Measurements from ENCODE around the gene FXYD4. TPM values are rescaled to one million over a fixed set of nuclear protein-coding genes. Genes with fewer than 3 reads are reported as not detected.

Gene FXYD4
- total RNA-seq, result not detected in 2 replicates

DNA sequence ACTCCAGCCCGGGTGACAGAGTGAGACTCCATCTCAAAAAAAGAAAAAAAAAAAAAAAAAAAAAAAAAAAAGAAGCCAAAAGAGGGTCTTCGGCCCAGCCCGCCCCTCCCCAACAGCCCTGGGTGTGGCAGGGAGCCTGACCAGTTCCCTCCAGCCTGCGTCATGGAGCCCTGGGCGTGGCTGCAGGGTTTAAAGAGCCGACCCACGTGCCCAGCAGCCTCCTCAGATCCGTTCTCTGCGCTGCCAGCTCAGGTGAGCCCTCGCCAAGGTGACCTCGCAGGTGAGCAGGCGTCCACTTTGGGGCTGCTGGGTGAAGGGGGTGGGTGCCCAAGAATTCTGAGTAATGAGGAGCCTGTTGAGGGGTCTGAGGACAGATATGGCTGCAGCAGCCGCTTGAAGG lies at the start of gene FXYD4:
Gene FXYD4, plus strand, starts transcription at position 219 of the 400 bp plus-strand sequence. CDS start 2,111 bp downstream, outside the sequence.

GRCh38 chr10:43408710-43409384 lies 37.4 kb downstream of the FXYD4 start, which contains the start of gene HNRNPF:
Gene HNRNPF, minus strand, starts transcription at chr10:43409186. Its CDS starts 21,302 bp downstream, at chr10:43387884.

Small RNA genes lying within 50 kb of the gene (small RNA-seq; reads per million reads assigned to genes)
- gene RNU6ATAC11P (not detected), gene SNORD3J (not detected)

Other genes starting within 250 kb of the FXYD4 start
- 20.8 and 26.8 TPM in 2 replicates for gene CSGALNACT2, start 233.2 kb upstream of the FXYD4 start, total RNA-seq
- 0.49 TPM in 2 replicates for gene RASGEF1A, start 104.6 kb upstream of the FXYD4 start, total RNA-seq
- gene HNRNPF, start 37.5 kb downstream of the FXYD4 start, total RNA-seq, result 187 and 200 TPM in 2 replicates
- gene ZNF487, start 65.5 kb downstream of the FXYD4 start, total RNA-seq, result 5.6 and 6.8 TPM in 2 replicates
- gene ZNF239, start 203.0 kb downstream of the FXYD4 start, total RNA-seq, result 7.8 and 8.9 TPM in 2 replicates
- 1.9 and 2.6 TPM in 2 replicates for gene ZNF485, start 234.8 kb downstream of the FXYD4 start, total RNA-seq

Measured in hair follicle dermal papilla cell (primary cell).